ENCODE results near the gene ANKRD33B. TPM values are rescaled to one million over a fixed set of nuclear protein-coding genes. Genes with fewer than 3 reads are reported as not detected.
A peak's percentile ranks its signal among the peaks of the same experiment; 100 is the strongest.

ANKRD33B gene
- total RNA-seq, 1 donor from 2014 or later: 0.83 TPM

DNA sequence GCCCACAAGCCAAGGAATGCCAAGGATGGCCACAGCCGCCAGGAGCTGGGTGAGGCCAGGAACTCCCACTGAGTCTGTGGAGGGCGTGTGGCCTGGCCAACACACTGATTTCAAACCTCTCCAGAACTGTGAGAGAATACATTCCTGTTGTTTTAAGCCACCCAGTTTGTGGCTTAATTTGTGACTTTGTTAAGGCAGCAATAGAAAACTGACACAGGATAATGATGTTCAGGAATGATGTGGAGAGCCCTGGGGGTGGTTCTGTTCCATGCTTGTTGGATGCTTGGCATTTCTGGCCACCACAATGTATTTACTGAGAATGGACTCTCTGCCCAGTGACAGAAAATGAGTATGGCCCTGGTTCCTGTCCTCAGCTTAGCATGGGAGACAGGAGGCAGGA lies 114.4 kb downstream of the ANKRD33B start:
- Mint-ChIP-seq H3K27me3 (ENCODE audit: unreplicated experiment) (no peaks in the 10 kb centered on the region), H3K27ac (ENCODE audit: unreplicated experiment) (peak overlapping the region; percentile 15), H3K4me3 (ENCODE audit: unreplicated experiment) (no peak overlapping the region), H3K36me3 (ENCODE audit: unreplicated experiment) (peaks cover 40% of the 10 kb centered on the region), H3K9me3 (ENCODE audit: unreplicated experiment) (peaks cover 10% of the 10 kb centered on the region), H3K4me1 (ENCODE audit: unreplicated experiment) (peaks cover 16% of the 10 kb centered on the region)
- no peak for TF ChIP-seq CTCF (IDR thresholded peaks at IDR 0.05)
- no peak for DNase-seq (ENCODE audit: extremely low spot score, unreplicated experiment)

- no peaks in the 10 kb centered on the region for H3K27me3 Mint-ChIP-seq (ENCODE audit: unreplicated experiment)
- H3K36me3 Mint-ChIP-seq (ENCODE audit: unreplicated experiment): peaks cover 44% of the 10 kb centered on the region
- peak; percentile 78 for DNase-seq (ENCODE audit: extremely low spot score, unreplicated experiment)
- H3K27ac Mint-ChIP-seq (ENCODE audit: unreplicated experiment): no peak overlapping the region
- H3K4me1 Mint-ChIP-seq (ENCODE audit: unreplicated experiment): peaks cover 16% of the 10 kb centered on the region
- no peak overlapping the region for H3K4me3 Mint-ChIP-seq (ENCODE audit: unreplicated experiment)
- H3K9me3 Mint-ChIP-seq (ENCODE audit: unreplicated experiment): peaks cover 10% of the 10 kb centered on the region
- TF ChIP-seq CTCF (IDR thresholded peaks at IDR 0.05): no peak
Measured at GRCh38 chr5:10679336-10679988, 115.6 kb downstream of the ANKRD33B start.

- H3K36me3 Mint-ChIP-seq (ENCODE audit: unreplicated experiment): peaks cover 49% of the 10 kb centered on the region
Measured at GRCh38 chr5:10680876-10681481, 117.1 kb downstream of the ANKRD33B start.

DNA sequence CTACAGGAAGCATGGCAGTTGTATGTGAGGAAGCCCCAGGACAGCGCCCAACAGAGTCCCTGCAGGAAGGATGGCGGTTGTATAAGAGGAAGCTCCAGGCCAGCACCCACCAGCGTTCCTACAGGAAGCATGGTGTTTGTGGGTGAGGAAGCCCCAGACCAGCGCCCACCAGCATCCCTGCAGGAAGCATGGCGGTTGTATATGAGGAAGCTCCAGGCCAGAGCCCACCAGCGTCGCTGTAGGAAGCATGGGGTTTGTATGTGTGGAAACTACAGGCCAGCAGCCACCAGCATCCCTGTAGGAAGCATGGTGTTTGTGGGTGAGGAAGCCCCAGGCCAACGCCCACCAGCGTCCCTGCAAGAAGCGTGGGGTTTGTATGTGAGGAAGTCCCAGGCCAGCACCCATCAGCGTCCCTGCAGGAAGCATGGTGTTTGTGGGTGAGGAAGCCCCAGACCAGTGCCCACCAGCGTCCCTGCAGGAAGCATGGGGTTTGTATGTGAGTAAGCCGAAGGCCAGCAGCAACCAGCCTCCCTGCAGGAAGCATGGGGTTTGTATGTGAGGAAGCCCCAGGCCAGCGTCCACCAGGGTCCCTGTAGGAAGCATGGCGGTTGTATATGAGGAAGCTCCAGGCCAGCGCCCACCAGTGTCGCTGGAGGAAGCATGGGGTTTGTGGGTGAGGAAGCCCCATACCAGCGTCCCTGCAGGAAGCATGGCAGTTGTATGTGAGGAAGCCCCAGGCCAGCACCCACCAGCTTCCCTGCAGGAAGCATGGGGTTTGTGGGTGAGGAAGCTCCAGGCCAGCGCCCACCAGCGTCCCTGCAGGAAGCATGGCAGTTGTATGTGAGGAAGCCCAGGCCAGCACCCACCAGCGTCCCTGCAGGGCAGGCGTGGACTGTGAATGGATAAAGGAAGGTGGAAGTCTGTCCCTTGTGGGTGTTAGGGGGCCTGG lies 118.1 kb downstream of the ANKRD33B start:
- H3K4me3 Mint-ChIP-seq (ENCODE audit: unreplicated experiment): no peak overlapping the region
- no peaks in the 10 kb centered on the region for H3K27me3 Mint-ChIP-seq (ENCODE audit: unreplicated experiment)
- no peak for TF ChIP-seq CTCF (IDR thresholded peaks at IDR 0.05)
- peaks cover 16% of the 10 kb centered on the region for H3K4me1 Mint-ChIP-seq (ENCODE audit: unreplicated experiment)
- H3K36me3 Mint-ChIP-seq (ENCODE audit: unreplicated experiment): peaks cover 51% of the 10 kb centered on the region
- H3K27ac Mint-ChIP-seq (ENCODE audit: unreplicated experiment): no peak overlapping the region
- H3K9me3 Mint-ChIP-seq (ENCODE audit: unreplicated experiment): peaks cover 17% of the 10 kb centered on the region
- DNase-seq (ENCODE audit: extremely low spot score, unreplicated experiment): peak; percentile 77

More at GRCh38 chr5:10680876-10681481, 117.1 kb downstream of the ANKRD33B start:
- no peak for TF ChIP-seq CTCF (IDR thresholded peaks at IDR 0.05)
- Mint-ChIP-seq H3K4me3 (ENCODE audit: unreplicated experiment) (no peak overlapping the region), H3K27ac (ENCODE audit: unreplicated experiment) (no peak overlapping the region), H3K27me3 (ENCODE audit: unreplicated experiment) (no peaks in the 10 kb centered on the region), H3K4me1 (ENCODE audit: unreplicated experiment) (peaks cover 16% of the 10 kb centered on the region), H3K9me3 (ENCODE audit: unreplicated experiment) (peaks cover 10% of the 10 kb centered on the region)
- peak; percentile 78 for DNase-seq (ENCODE audit: extremely low spot score, unreplicated experiment)

Measured in osteocyte (in vitro differentiated cells).